Measurements from ENCODE around the gene RHBDF2.
"Not testable (repeated sequence)": the region's sequence is repeated elsewhere in the genome, so short reads cannot be mapped to it uniquely, and the experiment has no call there.

The RHBDF2 gene

DNA sequence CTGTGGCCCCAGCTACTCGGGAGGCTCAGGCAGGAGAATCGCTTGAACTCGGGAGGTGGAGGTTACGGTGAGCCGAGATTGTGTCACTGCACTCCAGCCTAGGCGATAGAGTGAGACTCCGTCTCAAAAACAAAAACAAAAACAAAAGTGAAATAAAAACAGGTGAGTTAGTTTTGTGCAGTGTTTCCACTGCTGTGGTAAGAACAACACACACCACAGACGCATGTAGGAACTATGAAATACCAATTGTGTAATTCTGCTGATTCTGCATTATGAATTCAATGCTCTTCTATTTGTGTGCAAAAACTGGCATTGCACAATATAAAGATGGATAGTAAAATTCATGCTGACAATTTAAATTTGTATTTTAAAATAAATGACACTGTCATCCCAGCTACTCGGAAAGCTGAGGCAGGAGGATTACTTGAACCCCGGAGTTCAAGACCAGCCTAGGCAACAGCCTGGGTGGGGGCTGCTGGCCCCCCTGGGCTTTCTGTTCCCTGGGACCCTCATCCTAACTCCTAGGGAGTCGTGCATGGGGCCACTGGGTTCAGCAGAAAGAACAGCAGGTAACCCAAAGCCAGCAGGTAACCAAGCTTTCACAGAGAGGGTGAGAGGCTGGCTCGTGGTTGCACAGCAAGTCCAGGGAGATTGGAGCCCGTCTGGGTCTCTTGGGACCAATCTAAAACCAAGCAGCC is 10.6 kb upstream of the RHBDF2 start:
- peaks cover 24% of the 10 kb centered on the region for H3K4me1 ChIP-seq (ENCODE audit: control insufficient read depth, insufficient read depth, low read length, poor library complexity, severe bottlenecking)
- H3K27me3 ChIP-seq (replicated peaks; ENCODE audit: control insufficient read depth, insufficient read depth, low read length, poor library complexity, severe bottlenecking) = no peaks in the 10 kb centered on the region
- no peak overlapping the region for H3K27ac ChIP-seq (ENCODE audit: insufficient read depth, low read length, poor library complexity, severe bottlenecking)
- no peaks in the 10 kb centered on the region for H3K9me3 ChIP-seq (ENCODE audit: control insufficient read depth, low read length)
- DNase-seq = no peak
- H3K36me3 ChIP-seq (ENCODE audit: control insufficient read depth, insufficient read depth, low read length) = no peaks in the 10 kb centered on the region
- H3K4me3 ChIP-seq (ENCODE audit: insufficient read depth, low read depth, low read length, poor library complexity, severe bottlenecking) = no peak overlapping the region

DNA sequence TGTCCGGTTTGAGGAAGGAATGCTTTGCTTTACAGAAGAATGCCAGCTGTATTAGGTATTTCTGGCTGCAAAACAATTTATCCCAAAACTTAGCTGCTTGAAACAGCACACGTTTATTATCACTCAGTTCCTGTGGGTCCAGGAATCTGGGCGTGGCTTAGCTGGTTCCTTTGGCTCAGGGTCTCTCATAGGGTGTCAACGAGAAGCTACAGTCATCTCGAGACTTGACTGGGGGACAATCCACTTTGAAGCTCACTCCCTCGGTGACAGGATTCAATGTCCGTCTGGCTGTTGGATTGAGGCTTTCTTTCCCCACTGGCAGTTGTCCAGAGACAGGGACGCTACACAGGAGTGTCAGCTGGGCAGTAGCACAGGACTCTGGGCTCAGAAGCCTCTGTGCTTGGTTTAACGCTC is 9.6 kb upstream of the RHBDF2 start:
- H3K4me3 ChIP-seq (ENCODE audit: insufficient read depth, low read depth, low read length, poor library complexity, severe bottlenecking) = no peak overlapping the region
- no peaks in the 10 kb centered on the region for H3K27me3 ChIP-seq (replicated peaks; ENCODE audit: control insufficient read depth, insufficient read depth, low read length, poor library complexity, severe bottlenecking)
- H3K27ac ChIP-seq (ENCODE audit: insufficient read depth, low read length, poor library complexity, severe bottlenecking) = no peak overlapping the region
- H3K4me1 ChIP-seq (ENCODE audit: control insufficient read depth, insufficient read depth, low read length, poor library complexity, severe bottlenecking) = peaks cover 19% of the 10 kb centered on the region
- no peaks in the 10 kb centered on the region for H3K36me3 ChIP-seq (ENCODE audit: control insufficient read depth, insufficient read depth, low read length)
- DNase-seq = no peak
- H3K9me3 ChIP-seq (ENCODE audit: control insufficient read depth, low read length) = no peaks in the 10 kb centered on the region

DNA sequence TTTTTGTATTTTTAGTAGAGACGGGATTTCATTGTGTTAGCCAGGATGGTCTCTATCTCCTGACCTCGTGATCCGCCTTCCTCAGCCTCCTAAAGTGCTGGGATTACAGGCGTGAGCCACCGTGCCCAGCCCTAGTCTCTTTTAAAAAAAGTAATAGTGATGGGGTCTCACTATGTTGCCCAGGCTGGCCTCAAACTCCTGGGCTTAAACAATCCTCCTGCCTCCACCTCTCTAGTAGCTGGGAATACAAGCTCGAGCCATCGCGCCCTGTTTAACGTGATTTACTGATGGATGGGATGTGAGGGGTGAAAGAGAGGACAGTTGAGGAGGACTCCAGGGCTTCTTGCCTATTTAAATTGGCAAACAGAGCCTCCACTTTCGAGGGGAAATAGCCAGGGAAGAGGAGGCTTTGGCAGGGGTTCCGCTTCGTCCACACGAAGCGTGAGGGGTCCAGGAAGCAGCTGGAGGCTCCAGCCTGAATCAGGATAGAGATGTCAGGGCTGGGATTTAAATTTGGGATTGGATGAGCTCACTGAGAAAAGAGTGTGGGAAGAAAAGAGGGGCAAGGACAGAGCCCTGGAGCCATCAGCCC is 7.3 kb upstream of the RHBDF2 start:
- not testable (repeated sequence) for H3K27ac ChIP-seq (ENCODE audit: insufficient read depth, low read length, poor library complexity, severe bottlenecking); H3K36me3 ChIP-seq (ENCODE audit: control insufficient read depth, insufficient read depth, low read length); H3K4me3 ChIP-seq (ENCODE audit: insufficient read depth, low read depth, low read length, poor library complexity, severe bottlenecking); DNase-seq; H3K9me3 ChIP-seq (ENCODE audit: control insufficient read depth, low read length); H3K27me3 ChIP-seq (replicated peaks; ENCODE audit: control insufficient read depth, insufficient read depth, low read length, poor library complexity, severe bottlenecking); H3K4me1 ChIP-seq (ENCODE audit: control insufficient read depth, insufficient read depth, low read length, poor library complexity, severe bottlenecking)

DNA sequence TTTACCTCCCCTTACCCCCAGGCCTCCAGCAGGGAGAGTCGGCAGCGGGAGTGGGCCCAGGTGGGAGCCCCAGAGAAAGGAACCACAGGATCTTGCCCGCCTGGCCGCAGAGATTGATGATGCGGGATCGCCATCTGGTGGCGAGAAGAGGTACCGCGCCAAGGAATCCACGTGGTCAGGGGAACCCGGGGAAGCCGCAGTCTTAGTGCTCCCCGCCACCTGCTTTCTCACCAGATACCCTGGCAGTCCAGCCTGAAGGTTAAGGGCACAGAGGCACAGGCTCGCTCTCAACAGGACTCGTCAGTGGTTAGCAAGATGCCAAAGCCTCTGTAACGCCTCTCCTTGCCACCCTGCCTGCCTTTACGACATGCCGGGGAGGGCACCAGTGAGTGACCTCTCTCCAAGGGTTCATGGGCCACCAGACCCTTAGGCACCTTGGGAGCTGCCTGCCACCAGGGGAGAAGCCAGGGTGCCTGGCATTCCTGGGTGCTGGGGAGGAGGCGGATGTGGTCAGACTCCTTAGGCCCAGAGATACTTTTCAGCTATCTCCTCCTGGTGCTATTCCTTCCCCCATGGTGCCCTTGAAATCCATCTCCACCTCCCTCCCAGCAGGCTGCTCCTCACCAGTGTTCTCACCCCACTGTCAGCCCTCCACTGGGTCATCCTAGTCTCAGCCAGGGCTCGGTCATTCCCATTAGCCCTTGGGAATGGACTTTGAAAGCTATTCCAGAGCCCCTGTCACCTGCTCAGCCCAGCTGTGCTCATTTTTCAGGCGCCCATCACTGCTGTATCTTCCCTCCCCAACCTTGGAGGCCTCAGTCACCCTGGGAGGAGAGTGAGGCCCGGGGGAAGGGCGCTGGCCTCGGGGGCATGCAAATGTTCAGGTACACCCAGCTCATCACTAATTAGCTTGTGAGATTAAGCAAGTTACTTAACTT is 5.5 kb upstream of the RHBDF2 start:
- Histone ChIP-seq H3K36me3 (ENCODE audit: control insufficient read depth, insufficient read depth, low read length) (no peaks in the 10 kb centered on the region), H3K4me3 (ENCODE audit: insufficient read depth, low read depth, low read length, poor library complexity, severe bottlenecking) (no peak overlapping the region), H3K9me3 (ENCODE audit: control insufficient read depth, low read length) (no peaks in the 10 kb centered on the region), H3K4me1 (ENCODE audit: control insufficient read depth, insufficient read depth, low read length, poor library complexity, severe bottlenecking) (peaks cover 9% of the 10 kb centered on the region), H3K27me3 (replicated peaks; ENCODE audit: control insufficient read depth, insufficient read depth, low read length, poor library complexity, severe bottlenecking) (no peaks in the 10 kb centered on the region), H3K27ac (ENCODE audit: insufficient read depth, low read length, poor library complexity, severe bottlenecking) (no peak overlapping the region)
- DNase-seq = peak; percentile 77 to 81 (median 81)

DNA sequence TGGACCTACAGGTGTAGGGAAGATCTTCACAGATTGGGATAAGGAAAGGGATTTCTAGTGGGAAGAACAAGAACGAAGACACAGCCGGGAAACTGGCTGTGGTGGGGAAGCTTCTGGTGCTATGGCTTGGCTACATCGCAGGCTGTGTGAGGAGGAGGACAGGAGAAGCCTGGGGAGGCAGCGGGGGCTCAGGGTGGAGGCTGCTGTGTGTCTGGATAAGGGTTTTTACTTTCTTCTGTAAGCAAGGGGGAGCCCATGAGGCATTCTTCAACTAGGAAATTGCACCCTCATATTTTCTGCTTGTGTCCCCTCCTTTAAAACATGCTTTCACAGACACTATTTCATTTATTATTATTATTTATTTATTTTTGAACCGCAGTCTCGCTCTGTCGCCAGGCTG is 2.9 kb upstream of the RHBDF2 start:
- Histone ChIP-seq H3K4me3 (ENCODE audit: insufficient read depth, low read depth, low read length, poor library complexity, severe bottlenecking) (no peak overlapping the region), H3K27ac (ENCODE audit: insufficient read depth, low read length, poor library complexity, severe bottlenecking) (no peak overlapping the region), H3K9me3 (ENCODE audit: control insufficient read depth, low read length) (no peaks in the 10 kb centered on the region), H3K36me3 (ENCODE audit: control insufficient read depth, insufficient read depth, low read length) (no peaks in the 10 kb centered on the region), H3K27me3 (replicated peaks; ENCODE audit: control insufficient read depth, insufficient read depth, low read length, poor library complexity, severe bottlenecking) (no peaks in the 10 kb centered on the region), H3K4me1 (ENCODE audit: control insufficient read depth, insufficient read depth, low read length, poor library complexity, severe bottlenecking) (peaks cover 28% of the 10 kb centered on the region)
- DNase-seq = no peak

DNA sequence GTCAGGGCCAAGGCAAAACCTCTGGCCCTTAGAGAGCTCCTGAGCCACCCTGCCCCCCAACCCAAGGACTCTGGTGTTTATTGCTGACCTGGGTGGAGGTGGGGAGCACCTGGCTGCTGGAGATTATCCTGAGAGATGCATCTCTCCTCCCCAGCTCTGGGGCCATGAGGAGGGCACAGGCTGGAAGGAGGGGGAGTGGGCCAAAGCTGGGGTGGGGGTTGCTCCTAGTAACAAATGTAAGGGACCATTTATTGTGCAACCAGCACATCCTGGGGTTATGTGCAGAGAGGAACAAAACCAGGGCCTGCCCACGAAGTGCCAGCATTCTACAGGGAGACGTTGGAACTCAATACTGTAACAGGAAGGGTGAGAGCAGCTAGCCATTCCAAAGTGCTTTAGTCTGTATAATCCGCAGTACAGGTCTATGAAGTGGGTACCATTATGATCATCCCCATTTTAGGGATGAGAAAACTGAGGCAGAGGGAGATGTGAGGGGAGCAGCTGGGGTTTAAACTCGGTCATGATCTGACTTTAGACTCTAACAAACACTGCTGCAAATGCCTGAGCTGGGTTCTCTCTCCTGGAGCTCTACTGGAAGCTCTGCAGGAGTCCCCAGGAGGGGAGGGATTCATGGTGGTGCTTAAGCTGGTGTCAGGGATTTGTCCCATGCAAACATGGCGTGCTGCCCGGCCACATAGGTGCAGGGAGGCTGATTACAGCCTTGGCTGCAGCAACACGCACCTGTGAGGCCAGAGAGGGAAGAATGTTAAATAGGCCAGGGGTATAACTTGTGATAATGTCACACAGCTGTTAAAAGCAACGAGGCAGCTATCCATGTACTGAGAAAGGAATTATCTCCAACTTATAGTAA is 1.4 kb upstream of the RHBDF2 start:
- no peak for DNase-seq
- H3K36me3 ChIP-seq (ENCODE audit: control insufficient read depth, insufficient read depth, low read length) = no peaks in the 10 kb centered on the region
- H3K4me1 ChIP-seq (ENCODE audit: control insufficient read depth, insufficient read depth, low read length, poor library complexity, severe bottlenecking) = peaks cover 30% of the 10 kb centered on the region
- H3K9me3 ChIP-seq (ENCODE audit: control insufficient read depth, low read length) = no peaks in the 10 kb centered on the region
- H3K27ac ChIP-seq (ENCODE audit: insufficient read depth, low read length, poor library complexity, severe bottlenecking) = no peak overlapping the region
- H3K27me3 ChIP-seq (replicated peaks; ENCODE audit: control insufficient read depth, insufficient read depth, low read length, poor library complexity, severe bottlenecking) = no peaks in the 10 kb centered on the region
- no peak overlapping the region for H3K4me3 ChIP-seq (ENCODE audit: insufficient read depth, low read depth, low read length, poor library complexity, severe bottlenecking)

DNA sequence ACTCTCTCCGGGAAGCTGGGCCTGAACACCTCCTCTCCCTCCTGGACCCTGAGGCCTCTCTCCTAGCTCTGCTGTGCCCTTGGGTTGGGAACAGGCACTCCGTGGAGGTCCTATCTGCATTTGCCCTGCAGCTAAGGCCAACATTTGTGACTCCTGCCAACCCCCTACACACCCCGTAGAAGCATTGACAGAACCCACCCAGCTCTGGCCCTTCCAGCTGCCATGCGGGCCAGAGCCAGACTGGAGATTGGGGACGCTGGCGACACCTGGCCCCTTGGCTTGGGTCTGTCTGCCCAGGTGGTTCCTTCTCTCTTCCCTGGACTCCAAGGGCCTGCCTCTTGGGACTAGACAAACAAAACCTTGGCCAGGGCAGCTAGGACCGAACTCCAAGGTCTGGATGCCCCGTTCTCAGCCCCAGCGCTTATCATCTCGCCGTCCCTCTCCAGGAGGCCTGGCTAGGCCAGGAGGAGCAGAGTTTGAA is 644 bp upstream of the RHBDF2 start:
- H3K4me3 ChIP-seq (ENCODE audit: insufficient read depth, low read depth, low read length, poor library complexity, severe bottlenecking) = peak overlapping the region; percentile 31

DNA sequence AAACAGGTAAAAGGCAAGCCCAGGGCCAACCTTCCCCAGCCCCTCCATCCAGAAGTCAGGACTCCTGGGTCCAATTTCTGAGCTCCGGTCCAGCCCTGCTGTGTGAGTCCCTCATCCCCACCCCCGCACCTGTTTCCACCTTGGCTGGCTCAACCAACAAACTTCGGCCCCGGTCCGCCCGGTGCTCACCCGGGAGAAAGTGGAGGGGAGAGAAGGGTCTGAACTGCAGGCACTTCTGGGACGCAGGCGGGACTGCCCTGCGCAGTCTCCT is 541 bp downstream of the RHBDF2 start:
- Histone ChIP-seq H3K27ac (ENCODE audit: insufficient read depth, low read length, poor library complexity, severe bottlenecking) (peak overlapping the region; percentile 66), H3K4me3 (ENCODE audit: insufficient read depth, low read depth, low read length, poor library complexity, severe bottlenecking) (peak overlapping the region; percentile 69), H3K4me1 (ENCODE audit: control insufficient read depth, insufficient read depth, low read length, poor library complexity, severe bottlenecking) (peaks cover 26% of the 10 kb centered on the region), H3K27me3 (replicated peaks; ENCODE audit: control insufficient read depth, insufficient read depth, low read length, poor library complexity, severe bottlenecking) (no peaks in the 10 kb centered on the region), H3K9me3 (ENCODE audit: control insufficient read depth, low read length) (no peaks in the 10 kb centered on the region), H3K36me3 (ENCODE audit: control insufficient read depth, insufficient read depth, low read length) (no peaks in the 10 kb centered on the region)
- no peak for DNase-seq

More for the DNA sequence above, 644 bp upstream of the RHBDF2 start:
- DNase-seq = no peak
- no peaks in the 10 kb centered on the region for H3K9me3 ChIP-seq (ENCODE audit: control insufficient read depth, low read length)
- H3K27me3 ChIP-seq (replicated peaks; ENCODE audit: control insufficient read depth, insufficient read depth, low read length, poor library complexity, severe bottlenecking) = no peaks in the 10 kb centered on the region
- H3K36me3 ChIP-seq (ENCODE audit: control insufficient read depth, insufficient read depth, low read length) = no peaks in the 10 kb centered on the region
- H3K27ac ChIP-seq (ENCODE audit: insufficient read depth, low read length, poor library complexity, severe bottlenecking) = peak overlapping the region; percentile 66
- H3K4me1 ChIP-seq (ENCODE audit: control insufficient read depth, insufficient read depth, low read length, poor library complexity, severe bottlenecking) = peaks cover 30% of the 10 kb centered on the region

DNA sequence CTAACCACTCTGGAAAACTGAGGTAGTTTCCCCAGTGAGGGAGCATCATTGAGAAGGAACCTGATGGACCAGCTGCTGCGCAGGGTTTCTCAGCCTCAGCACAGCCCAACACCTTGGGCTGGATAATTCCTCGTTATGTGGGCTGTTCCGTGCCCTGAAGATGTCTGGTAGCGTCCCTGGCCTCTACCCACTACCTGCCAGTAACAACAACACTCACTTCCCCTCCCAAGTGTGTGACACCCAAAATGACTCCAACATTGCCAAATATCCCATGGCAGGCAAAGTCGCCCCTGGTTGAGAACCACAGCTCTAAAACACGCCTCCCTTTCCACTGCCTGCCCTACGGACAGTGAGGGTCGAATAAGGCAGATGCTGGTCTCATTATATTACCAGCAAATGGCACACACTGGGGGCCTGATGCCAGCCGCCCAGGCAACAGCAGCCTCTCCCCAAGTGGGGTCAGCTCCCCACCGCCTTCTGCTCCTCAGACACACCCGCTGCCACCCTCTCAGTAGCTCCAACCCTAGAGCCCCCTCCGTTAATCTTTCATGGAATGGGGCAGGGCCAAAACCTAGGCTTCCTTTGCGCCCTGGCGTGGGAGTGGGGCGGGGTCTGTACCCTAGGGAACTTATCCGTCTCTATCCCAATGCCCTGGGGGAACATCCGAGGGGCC is 1.0 kb downstream of the RHBDF2 start:
- H3K36me3 ChIP-seq (ENCODE audit: control insufficient read depth, insufficient read depth, low read length) = no peaks in the 10 kb centered on the region
- H3K4me1 ChIP-seq (ENCODE audit: control insufficient read depth, insufficient read depth, low read length, poor library complexity, severe bottlenecking) = peaks cover 26% of the 10 kb centered on the region
- H3K27ac ChIP-seq (ENCODE audit: insufficient read depth, low read length, poor library complexity, severe bottlenecking) = peak overlapping the region; percentile 66
- no peaks in the 10 kb centered on the region for H3K9me3 ChIP-seq (ENCODE audit: control insufficient read depth, low read length)
- no peaks in the 10 kb centered on the region for H3K27me3 ChIP-seq (replicated peaks; ENCODE audit: control insufficient read depth, insufficient read depth, low read length, poor library complexity, severe bottlenecking)
- DNase-seq = no peak
- H3K4me3 ChIP-seq (ENCODE audit: insufficient read depth, low read depth, low read length, poor library complexity, severe bottlenecking) = peak overlapping the region; percentile 69

All from effector memory CD4-positive, alpha-beta T cell (primary cell).